ENCODE data around the gene PIP5K1B.

Gene PIP5K1B

GRCh38 chr9:68895741-68896478 is 190.9 kb downstream of the PIP5K1B start:
- Histone ChIP-seq H3K9ac (ENCODE audit: low read depth, low read length, poor library complexity, severe bottlenecking) (peak overlapping the region; percentile 67), H3K27me3 (ENCODE audit: insufficient read depth, low read length, poor library complexity, severe bottlenecking) (no peaks in the 10 kb centered on the region), H3K36me3 (ENCODE audit: insufficient read depth, low read length) (no peaks in the 10 kb centered on the region), H3K4me1 (ENCODE audit: insufficient read depth, low read length, poor library complexity, severe bottlenecking) (peaks cover 45% of the 10 kb centered on the region), H3F3A (ENCODE audit: low read depth) (0 out of 2 replicates have a peak, but pooled peaks cover 6% of the 10 kb centered on the region), H3K9me3 (ENCODE audit: insufficient read depth, low read depth, low read length) (no peaks in the 10 kb centered on the region), H3K79me2 (ENCODE audit: insufficient read depth, low read length) (no peaks in the 10 kb centered on the region), H2AFZ (ENCODE audit: low read length) (peak overlapping the region; percentile 64), H3K4me2 (ENCODE audit: low read depth, low read length, poor library complexity, severe bottlenecking) (peak overlapping the region; percentile 76), H3K4me3 (ENCODE audit: low read length, poor library complexity, severe bottlenecking) (peak overlapping the region; percentile 67), H3K9me2 (replicated peaks; ENCODE audit: low read depth, low read length) (no peaks in the 10 kb centered on the region), H4K20me1 (ENCODE audit: insufficient read depth, low read length, poor library complexity, severe bottlenecking) (no peaks in the 10 kb centered on the region)
- TF ChIP-seq EZH2phosphoT487 (IDR thresholded peaks at IDR 0.05; ENCODE audit: borderline replicate concordance) (no peak), CTCF (conservative IDR thresholded peaks at IDR 0.05; ENCODE audit: low read length) (no peak)

GRCh38 chr9:68896486-68896885 is 191.4 kb downstream of the PIP5K1B start:
- H3K36me3 ChIP-seq (ENCODE audit: insufficient read depth, low read length): no peaks in the 10 kb centered on the region
- H4K20me1 ChIP-seq (ENCODE audit: insufficient read depth, low read length, poor library complexity, severe bottlenecking): no peaks in the 10 kb centered on the region
- no peaks in the 10 kb centered on the region for H3K9me2 ChIP-seq (replicated peaks; ENCODE audit: low read depth, low read length)
- H3K27me3 ChIP-seq (ENCODE audit: insufficient read depth, low read length, poor library complexity, severe bottlenecking): no peaks in the 10 kb centered on the region
- TF ChIP-seq CTCF (conservative IDR thresholded peaks at IDR 0.05; ENCODE audit: low read length): no peak
- TF ChIP-seq EZH2phosphoT487 (IDR thresholded peaks at IDR 0.05; ENCODE audit: borderline replicate concordance): no peak
- H3K79me2 ChIP-seq (ENCODE audit: insufficient read depth, low read length): no peaks in the 10 kb centered on the region
- H3F3A ChIP-seq (ENCODE audit: low read depth): 0 out of 2 replicates have a peak, but pooled peaks cover 6% of the 10 kb centered on the region
- H3K9me3 ChIP-seq (ENCODE audit: insufficient read depth, low read depth, low read length): no peaks in the 10 kb centered on the region
- peak overlapping the region; percentile 67 for H3K9ac ChIP-seq (ENCODE audit: low read depth, low read length, poor library complexity, severe bottlenecking)
- peak overlapping the region; percentile 76 for H3K4me2 ChIP-seq (ENCODE audit: low read depth, low read length, poor library complexity, severe bottlenecking)
- peaks cover 45% of the 10 kb centered on the region for H3K4me1 ChIP-seq (ENCODE audit: insufficient read depth, low read length, poor library complexity, severe bottlenecking)
- H3K4me3 ChIP-seq (ENCODE audit: low read length, poor library complexity, severe bottlenecking): peak overlapping the region; percentile 67
- peak overlapping the region; percentile 64 for H2AFZ ChIP-seq (ENCODE audit: low read length)

DNA sequence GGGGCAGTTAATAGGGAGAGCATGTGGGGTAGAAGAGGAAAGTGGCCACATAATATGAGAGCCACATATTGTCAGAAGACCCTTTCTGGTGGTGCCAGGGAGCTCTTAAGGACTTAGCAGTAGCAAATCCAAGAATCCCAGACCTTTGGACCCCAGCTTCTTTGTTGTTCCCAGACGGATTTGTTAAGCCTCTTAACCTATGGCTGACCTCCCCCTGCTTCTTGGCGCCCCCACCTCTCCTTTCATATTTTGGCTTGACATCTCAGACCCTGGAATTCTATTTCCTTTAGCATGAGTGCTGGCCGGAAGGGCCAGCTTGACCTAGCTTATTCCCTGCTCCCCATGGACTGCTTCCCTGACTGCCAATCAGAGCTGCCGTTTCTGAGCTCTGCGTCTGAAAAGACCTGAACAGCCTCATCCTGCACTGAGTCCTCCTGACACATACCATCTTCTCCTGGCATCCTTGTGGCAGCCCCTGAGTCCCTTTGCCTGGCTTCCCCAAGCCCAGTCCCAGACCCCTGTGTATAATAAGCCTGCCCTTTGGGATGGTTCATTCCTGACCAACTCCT is 192.6 kb downstream of the PIP5K1B start:
- Histone ChIP-seq H3K79me2 (ENCODE audit: insufficient read depth, low read length) (no peaks in the 10 kb centered on the region), H3F3A (ENCODE audit: low read depth) (0 out of 2 replicates have a peak, but pooled peaks cover 6% of the 10 kb centered on the region), H4K20me1 (ENCODE audit: insufficient read depth, low read length, poor library complexity, severe bottlenecking) (no peaks in the 10 kb centered on the region), H3K4me2 (ENCODE audit: low read depth, low read length, poor library complexity, severe bottlenecking) (no peak overlapping the region), H3K36me3 (ENCODE audit: insufficient read depth, low read length) (no peaks in the 10 kb centered on the region), H3K9me2 (replicated peaks; ENCODE audit: low read depth, low read length) (no peaks in the 10 kb centered on the region), H3K4me3 (ENCODE audit: low read length, poor library complexity, severe bottlenecking) (no peak overlapping the region), H3K9me3 (ENCODE audit: insufficient read depth, low read depth, low read length) (no peaks in the 10 kb centered on the region), H3K9ac (ENCODE audit: low read depth, low read length, poor library complexity, severe bottlenecking) (no peak overlapping the region), H3K4me1 (ENCODE audit: insufficient read depth, low read length, poor library complexity, severe bottlenecking) (peaks cover 45% of the 10 kb centered on the region), H3K27me3 (ENCODE audit: insufficient read depth, low read length, poor library complexity, severe bottlenecking) (no peaks in the 10 kb centered on the region), H2AFZ (ENCODE audit: low read length) (no peak overlapping the region)
- TF ChIP-seq EZH2phosphoT487 (IDR thresholded peaks at IDR 0.05; ENCODE audit: borderline replicate concordance): no peak
- no peak for TF ChIP-seq CTCF (conservative IDR thresholded peaks at IDR 0.05; ENCODE audit: low read length)

All from Loucy (cell line).